Measurements from ENCODE around the gene AGBL2. TPM values are rescaled to one million over a fixed set of nuclear protein-coding genes. Genes with fewer than 3 reads are reported as not detected.
"Not testable (repeated sequence)": the region's sequence is repeated elsewhere in the genome, so short reads cannot be mapped to it uniquely, and the experiment has no call there.

AGBL2 gene
- total and polyA plus RNA-seq, 10 donors, result 1.1 to 5.1 (median 2.4) TPM

GRCh38 chr11:47716692-47717091 is 1.5 kb upstream of the AGBL2 start:
- WGBS, 5 donors, result 59 to 71% (median 61%) methylated on average over 5 of the region's 5 CpGs
- Histone ChIP-seq H3K27me3 (replicated peaks in 1 of 7) (no peaks in the 10 kb centered on the region), H3K4me1 (peaks cover 4 to 20% (median 12%) of the 10 kb centered on the region in 6 donors), H3K9me3 (no peaks in the 10 kb centered on the region), H3K36me3 (peaks cover 0 to 57% (median 53%) of the 10 kb centered on the region in 6 donors), H3K27ac (peak overlapping the region in 1 of 8 donors; percentile 46), H3K4me3 (no peak overlapping the region)
- no peak for DNase-seq
- TF ChIP-seq POLR2AphosphoS5 (IDR thresholded peaks at IDR 0.05) (no peak), POLR2A (IDR thresholded peaks at IDR 0.05) (no peak), CTCF (IDR thresholded peaks at IDR 0.05 in 8 of 11, conservative IDR thresholded peaks at IDR 0.05 in 3 of 11) (no peak)
- intact Hi-C loops (cut with DNase I; ENCODE audit: low total_unique reads), result no loop called here

GRCh38 chr11:47714554-47715081 is 551 bp downstream of the AGBL2 start:
- Histone ChIP-seq H3K27ac (peak overlapping the region; percentile 64 to 91 (median 83)), H3K4me1 (peaks cover 4 to 20% (median 12%) of the 10 kb centered on the region in 6 donors), H3K9me3 (no peaks in the 10 kb centered on the region), H3K36me3 (peaks cover 0 to 36% (median 32%) of the 10 kb centered on the region in 6 donors), H3K27me3 (replicated peaks in 1 of 7) (no peaks in the 10 kb centered on the region), H3K4me3 (peak overlapping the region; percentile 55 to 96 (median 82))
- DNase-seq, result peak; percentile 77
- TF ChIP-seq CTCF (IDR thresholded peaks at IDR 0.05 in 8 of 11, conservative IDR thresholded peaks at IDR 0.05 in 3 of 11) (no peak), POLR2AphosphoS5 (IDR thresholded peaks at IDR 0.05) (no peak), POLR2A (IDR thresholded peaks at IDR 0.05) (no peak)
- intact Hi-C loops (cut with DNase I; ENCODE audit: low total_unique reads), result no loop called here
- WGBS, 5 donors, result 20 to 24% (median 23%) methylated on average over 19 of the region's 19 CpGs

GRCh38 chr11:47711816-47712215 is 3.4 kb downstream of the AGBL2 start:
- Histone ChIP-seq H3K27me3 (replicated peaks in 1 of 7) (no peaks in the 10 kb centered on the region), H3K9me3 (no peaks in the 10 kb centered on the region), H3K27ac (no peak overlapping the region), H3K4me1 (peaks cover 4 to 20% (median 12%) of the 10 kb centered on the region in 6 donors), H3K36me3 (peaks cover 0 to 8% (median 5%) of the 10 kb centered on the region in 6 donors), H3K4me3 (no peak overlapping the region)
- no peak for DNase-seq
- TF ChIP-seq CTCF (IDR thresholded peaks at IDR 0.05 in 8 of 11, conservative IDR thresholded peaks at IDR 0.05 in 3 of 11), result no peak
- no peak for TF ChIP-seq POLR2A (IDR thresholded peaks at IDR 0.05)
- intact Hi-C loops (cut with DNase I; ENCODE audit: low total_unique reads), result no loop called here
- WGBS, 5 donors, result 72 to 89% (median 82%) methylated on average over 5 of the region's 5 CpGs

- DNase-seq, result no peak
- no peak for TF ChIP-seq POLR2AphosphoS5 (IDR thresholded peaks at IDR 0.05)
- no peak for TF ChIP-seq POLR2A (IDR thresholded peaks at IDR 0.05)
- TF ChIP-seq CTCF (IDR thresholded peaks at IDR 0.05 in 8 of 11, conservative IDR thresholded peaks at IDR 0.05 in 3 of 11), result no peak
- no peaks in the 10 kb centered on the region for H3K9me3 ChIP-seq
- peaks cover 4 to 20% (median 12%) of the 10 kb centered on the region in 6 donors for H3K4me1 ChIP-seq
- 82 to 92% (median 87%) methylated on average over 5 of the region's 5 CpGs for whole genome bisulfite sequencing, 5 donors
- H3K27me3 ChIP-seq (replicated peaks in 1 of 7), result no peaks in the 10 kb centered on the region
- intact Hi-C loops (cut with DNase I; ENCODE audit: low total_unique reads), result no loop called here
- H3K27ac ChIP-seq, result no peak overlapping the region
- peaks cover 0 to 2% (median under 1%) of the 10 kb centered on the region in 6 donors for H3K36me3 ChIP-seq
- H3K4me3 ChIP-seq, result no peak overlapping the region
Observed at GRCh38 chr11:47711225-47711624, 3.9 kb downstream of the AGBL2 start.

- WGBS, 5 donors, result 84 to 93% (median 91%) methylated on average over 5 of the region's 5 CpGs
- intact Hi-C loops (cut with DNase I; ENCODE audit: low total_unique reads); H3K4me3 ChIP-seq; DNase-seq; H3K27ac ChIP-seq; H3K9me3 ChIP-seq; H3K4me1 ChIP-seq; H3K36me3 ChIP-seq; H3K27me3 ChIP-seq (replicated peaks in 1 of 7): not testable (repeated sequence)
Observed at GRCh38 chr11:47707275-47707786, 7.8 kb downstream of the AGBL2 start.

Measured in spleen (tissue), 11 donors.